ENCODE measurements around the gene TLR8. TPM values are rescaled to one million over a fixed set of nuclear protein-coding genes. Genes with fewer than 3 reads are reported as not detected.
A peak's percentile ranks its signal among the peaks of the same experiment; 100 is the strongest.

The TLR8 gene
- total and polyA plus RNA-seq, 2 donors from 2014 or later: 3.1 TPM; not detected in 1

- H3K4me3 ChIP-seq (ENCODE audit: low read length in 3 of 3): no peak overlapping the region
- H3K27ac ChIP-seq (ENCODE audit: low read depth in 2 of 2, low read length in 2 of 2): no peak overlapping the region
- no peaks in the 10 kb centered on the region for H3K4me1 ChIP-seq (ENCODE audit: control insufficient read depth in 2 of 3, insufficient read depth in 2 of 3, low read depth in 1 of 3, low read length in 3 of 3)
- FAIRE-seq (peak; percentile 3), DNase-seq (no peak)
- H3K27me3 ChIP-seq (ENCODE audit: control insufficient read depth, insufficient read depth, low read length): no peaks in the 10 kb centered on the region
- no peak overlapping the region for H3K9ac ChIP-seq (ENCODE audit: low read length in 3 of 3)
- H3K9me3 ChIP-seq (ENCODE audit: control insufficient read depth in 2 of 3, insufficient read depth in 1 of 3, low read length in 3 of 3): no peaks in the 10 kb centered on the region
- TF ChIP-seq, protein P1, sequence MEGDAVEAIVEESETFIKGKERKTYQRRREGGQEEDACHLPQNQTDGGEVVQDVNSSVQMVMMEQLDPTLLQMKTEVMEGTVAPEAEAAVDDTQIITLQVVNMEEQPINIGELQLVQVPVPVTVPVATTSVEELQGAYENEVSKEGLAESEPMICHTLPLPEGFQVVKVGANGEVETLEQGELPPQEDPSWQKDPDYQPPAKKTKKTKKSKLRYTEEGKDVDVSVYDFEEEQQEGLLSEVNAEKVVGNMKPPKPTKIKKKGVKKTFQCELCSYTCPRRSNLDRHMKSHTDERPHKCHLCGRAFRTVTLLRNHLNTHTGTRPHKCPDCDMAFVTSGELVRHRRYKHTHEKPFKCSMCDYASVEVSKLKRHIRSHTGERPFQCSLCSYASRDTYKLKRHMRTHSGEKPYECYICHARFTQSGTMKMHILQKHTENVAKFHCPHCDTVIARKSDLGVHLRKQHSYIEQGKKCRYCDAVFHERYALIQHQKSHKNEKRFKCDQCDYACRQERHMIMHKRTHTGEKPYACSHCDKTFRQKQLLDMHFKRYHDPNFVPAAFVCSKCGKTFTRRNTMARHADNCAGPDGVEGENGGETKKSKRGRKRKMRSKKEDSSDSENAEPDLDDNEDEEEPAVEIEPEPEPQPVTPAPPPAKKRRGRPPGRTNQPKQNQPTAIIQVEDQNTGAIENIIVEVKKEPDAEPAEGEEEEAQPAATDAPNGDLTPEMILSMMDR (IDR thresholded peaks at IDR 0.05; ENCODE audit: borderline replicate concordance, extremely low read depth, insufficient read depth): no peak
- intact Hi-C loops (cut with DNase I): no loop called here
- H3K36me3 ChIP-seq (ENCODE audit: control insufficient read depth in 2 of 3, insufficient read depth in 3 of 3, low read length in 3 of 3): no peaks in the 10 kb centered on the region
These were observed 31.8 kb upstream of the TLR8 start for GRCh38 chrX:12874581-12874980.

DNA sequence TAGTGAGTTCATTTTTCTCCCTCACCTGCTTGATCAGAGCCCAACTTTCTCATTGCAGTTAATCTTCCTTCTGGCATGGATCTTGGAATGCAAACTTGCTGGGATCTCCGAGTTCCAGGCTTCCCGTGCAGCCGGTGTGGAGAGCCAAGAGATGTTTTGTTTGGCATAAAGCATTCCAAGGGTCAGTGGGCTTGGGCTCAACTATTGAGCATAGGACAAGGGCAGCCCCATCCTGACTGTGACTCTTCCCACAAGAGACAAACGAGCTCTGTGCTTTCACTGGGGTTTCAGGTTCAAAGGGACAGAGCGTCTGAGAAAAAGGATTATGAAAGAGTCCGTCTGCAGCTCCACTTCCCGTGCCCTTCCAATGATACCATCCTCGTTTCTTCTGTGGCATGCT lies 29.0 kb upstream of the TLR8 start:
- TF ChIP-seq, protein P1 (IDR thresholded peaks at IDR 0.05; ENCODE audit: borderline replicate concordance, extremely low read depth, insufficient read depth): no peak
- intact Hi-C loops (cut with DNase I): no loop called here
- Histone ChIP-seq H3K4me3 (ENCODE audit: low read length in 3 of 3) (no peak overlapping the region), H3K9me3 (ENCODE audit: control insufficient read depth in 2 of 3, insufficient read depth in 1 of 3, low read length in 3 of 3) (no peaks in the 10 kb centered on the region), H3K4me1 (ENCODE audit: control insufficient read depth in 2 of 3, insufficient read depth in 2 of 3, low read depth in 1 of 3, low read length in 3 of 3) (no peaks in the 10 kb centered on the region), H3K27me3 (ENCODE audit: control insufficient read depth, insufficient read depth, low read length) (no peaks in the 10 kb centered on the region), H3K9ac (ENCODE audit: low read length in 3 of 3) (no peak overlapping the region), H3K27ac (ENCODE audit: low read depth in 2 of 2, low read length in 2 of 2) (no peak overlapping the region), H3K36me3 (ENCODE audit: control insufficient read depth in 2 of 3, insufficient read depth in 3 of 3, low read length in 3 of 3) (no peaks in the 10 kb centered on the region)
- DNase-seq (no peak), FAIRE-seq (no peak)

DNA sequence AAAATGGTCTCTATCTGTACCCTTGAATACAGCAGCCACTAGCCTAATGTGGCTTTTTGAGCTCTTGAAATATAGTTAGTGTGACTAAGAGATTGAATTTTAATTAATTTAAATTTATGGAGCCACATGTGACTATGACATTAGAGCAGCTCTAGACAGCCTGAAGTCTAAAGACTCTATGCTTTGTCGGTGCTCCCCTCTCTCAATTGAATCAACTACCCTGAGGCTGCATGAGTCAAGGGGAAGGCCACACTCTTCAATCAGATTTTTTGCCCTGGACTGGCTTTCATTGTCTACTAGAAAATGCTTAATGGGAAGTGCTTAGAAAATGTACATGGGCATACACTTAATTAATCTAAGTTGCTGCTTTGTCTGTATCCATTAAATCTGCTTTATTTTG lies 27.9 kb upstream of the TLR8 start:
- FAIRE-seq (no peak), DNase-seq (no peak)
- Histone ChIP-seq H3K4me3 (ENCODE audit: low read length in 3 of 3) (no peak overlapping the region), H3K27me3 (ENCODE audit: control insufficient read depth, insufficient read depth, low read length) (no peaks in the 10 kb centered on the region), H3K4me1 (ENCODE audit: control insufficient read depth in 2 of 3, insufficient read depth in 2 of 3, low read depth in 1 of 3, low read length in 3 of 3) (no peaks in the 10 kb centered on the region), H3K9me3 (ENCODE audit: control insufficient read depth in 2 of 3, insufficient read depth in 1 of 3, low read length in 3 of 3) (no peaks in the 10 kb centered on the region), H3K27ac (ENCODE audit: low read depth in 2 of 2, low read length in 2 of 2) (no peak overlapping the region), H3K36me3 (ENCODE audit: control insufficient read depth in 2 of 3, insufficient read depth in 3 of 3, low read length in 3 of 3) (no peaks in the 10 kb centered on the region), H3K9ac (ENCODE audit: low read length in 3 of 3) (no peak overlapping the region)
- intact Hi-C loops (cut with DNase I): no loop called here
- TF ChIP-seq, protein P1 (IDR thresholded peaks at IDR 0.05; ENCODE audit: borderline replicate concordance, extremely low read depth, insufficient read depth): no peak

- no peaks in the 10 kb centered on the region for H3K9me3 ChIP-seq (ENCODE audit: control insufficient read depth in 2 of 3, insufficient read depth in 1 of 3, low read length in 3 of 3)
- no peak for FAIRE-seq
- H3K4me3 ChIP-seq (ENCODE audit: low read length in 3 of 3): no peak overlapping the region
- intact Hi-C loops (cut with DNase I): no loop called here
- no peaks in the 10 kb centered on the region for H3K4me1 ChIP-seq (ENCODE audit: control insufficient read depth in 2 of 3, insufficient read depth in 2 of 3, low read depth in 1 of 3, low read length in 3 of 3)
- H3K27ac ChIP-seq (ENCODE audit: low read depth in 2 of 2, low read length in 2 of 2): no peak overlapping the region
- DNase-seq: no peak
- H3K36me3 ChIP-seq (ENCODE audit: control insufficient read depth in 2 of 3, insufficient read depth in 3 of 3, low read length in 3 of 3): no peaks in the 10 kb centered on the region
- TF ChIP-seq, protein P1 (IDR thresholded peaks at IDR 0.05; ENCODE audit: borderline replicate concordance, extremely low read depth, insufficient read depth): no peak
- H3K9ac ChIP-seq (ENCODE audit: low read length in 3 of 3): no peak overlapping the region
- H3K27me3 ChIP-seq (ENCODE audit: control insufficient read depth, insufficient read depth, low read length): no peaks in the 10 kb centered on the region
These were observed 24.5 kb upstream of the TLR8 start for GRCh38 chrX:12881914-12882313.
